ENCODE results near the gene B3GALT4. TPM values are rescaled to one million over a fixed set of nuclear protein-coding genes. Genes with fewer than 3 reads are reported as not detected.

The B3GALT4 gene
- total and polyA plus RNA-seq, 2 of the 13 experiments (the other 11 are each of a cell fraction or from before 2014, with no cell fraction given): 0.04 to 0.27 TPM

DNA sequence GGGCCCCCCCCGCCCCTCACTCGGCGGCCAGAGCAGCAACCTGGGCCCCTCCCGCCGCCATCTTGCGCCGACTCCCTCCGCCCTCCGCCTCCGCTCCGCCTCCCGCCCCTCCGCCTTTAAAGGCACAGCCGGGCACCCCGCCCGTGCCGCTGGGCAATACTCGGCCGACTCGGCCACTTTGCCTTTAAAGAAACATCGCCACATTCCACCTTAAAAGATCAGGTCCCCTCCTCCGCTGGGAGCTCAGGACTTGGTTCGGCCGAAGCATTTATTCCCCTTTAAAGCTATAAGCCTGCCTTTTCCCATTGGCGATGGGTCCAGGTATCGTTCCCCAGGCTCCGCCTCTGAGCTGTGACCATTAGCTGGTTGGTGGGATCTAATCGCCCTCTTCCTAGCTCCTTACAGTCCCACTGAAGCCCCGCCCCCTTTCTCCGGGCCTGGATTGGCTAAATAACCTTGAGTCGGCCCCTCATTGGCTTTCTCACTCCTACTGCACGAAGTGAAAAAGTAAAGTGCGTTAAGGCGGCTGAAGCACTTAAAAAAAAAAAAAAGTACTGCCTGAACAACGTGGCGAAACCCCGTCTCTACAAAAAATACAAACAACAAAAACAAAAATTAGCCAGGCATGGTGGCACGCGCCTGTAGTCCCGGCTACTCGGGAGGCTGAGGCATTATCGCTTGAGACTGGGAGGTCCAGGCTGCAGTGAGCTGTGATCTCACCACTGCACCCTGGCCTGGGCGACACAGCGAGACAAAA, 40.9 kb downstream of the B3GALT4 start, which contains the start of gene ZBTB22 (continued):
- TF ChIP-seq THAP11 (CRISPR knock-in tag; IDR thresholded peaks at IDR 0.05) (peak; percentile 65), KDM5B (CRISPR knock-in tag; IDR thresholded peaks at IDR 0.05; ENCODE audit: borderline replicate concordance) (peak; percentile 76; the same call in 1 of the 2 replicates), HNRNPLL (IDR thresholded peaks at IDR 0.05; ENCODE audit: low read depth, low read length, poor library complexity, severe bottlenecking) (peak; percentile 64), MAZ (IDR thresholded peaks at IDR 0.05; ENCODE audit: borderline replicate concordance, low read depth, low read length) (peak; percentile 94), MAZ (CRISPR knock-in tag; IDR thresholded peaks at IDR 0.05; ENCODE audit: low read depth) (peak; percentile 65), CREM (IDR thresholded peaks at IDR 0.05) (peak; percentile 63), CREM (CRISPR knock-in tag; IDR thresholded peaks at IDR 0.05) (no peak), MTF1 (CRISPR knock-in tag; IDR thresholded peaks at IDR 0.05) (no peak), GATAD2A (CRISPR knock-in tag; IDR thresholded peaks at IDR 0.05) (peak; percentile 27; the same call in 1 of the 2 replicates), POLR2AphosphoS5 (IDR thresholded peaks at IDR 0.05; ENCODE audit: low read depth, low read length) (peak; percentile 63), THYN1 (CRISPR knock-in tag; IDR thresholded peaks at IDR 0.05; ENCODE audit: borderline replicate concordance, low read depth) (no peak), ZNF136 (CRISPR knock-in tag; IDR thresholded peaks at IDR 0.05; ENCODE audit: low read depth) (0 out of 2 replicates have a peak, but pooled peaks have one; percentile 52)
- TF ChIP-seq, protein P1, sequence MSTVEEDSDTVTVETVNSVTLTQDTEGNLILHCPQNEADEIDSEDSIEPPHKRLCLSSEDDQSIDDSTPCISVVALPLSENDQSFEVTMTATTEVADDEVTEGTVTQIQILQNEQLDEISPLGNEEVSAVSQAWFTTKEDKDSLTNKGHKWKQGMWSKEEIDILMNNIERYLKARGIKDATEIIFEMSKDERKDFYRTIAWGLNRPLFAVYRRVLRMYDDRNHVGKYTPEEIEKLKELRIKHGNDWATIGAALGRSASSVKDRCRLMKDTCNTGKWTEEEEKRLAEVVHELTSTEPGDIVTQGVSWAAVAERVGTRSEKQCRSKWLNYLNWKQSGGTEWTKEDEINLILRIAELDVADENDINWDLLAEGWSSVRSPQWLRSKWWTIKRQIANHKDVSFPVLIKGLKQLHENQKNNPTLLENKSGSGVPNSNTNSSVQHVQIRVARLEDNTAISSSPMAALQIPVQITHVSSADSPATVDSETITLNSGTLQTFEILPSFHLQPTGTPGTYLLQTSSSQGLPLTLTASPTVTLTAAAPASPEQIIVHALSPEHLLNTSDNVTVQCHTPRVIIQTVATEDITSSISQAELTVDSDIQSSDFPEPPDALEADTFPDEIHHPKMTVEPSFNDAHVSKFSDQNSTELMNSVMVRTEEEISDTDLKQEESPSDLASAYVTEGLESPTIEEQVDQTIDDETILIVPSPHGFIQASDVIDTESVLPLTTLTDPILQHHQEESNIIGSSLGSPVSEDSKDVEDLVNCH (CRISPR knock-in tag; IDR thresholded peaks at IDR 0.05): no peak
- TF ChIP-seq, protein P2, sequence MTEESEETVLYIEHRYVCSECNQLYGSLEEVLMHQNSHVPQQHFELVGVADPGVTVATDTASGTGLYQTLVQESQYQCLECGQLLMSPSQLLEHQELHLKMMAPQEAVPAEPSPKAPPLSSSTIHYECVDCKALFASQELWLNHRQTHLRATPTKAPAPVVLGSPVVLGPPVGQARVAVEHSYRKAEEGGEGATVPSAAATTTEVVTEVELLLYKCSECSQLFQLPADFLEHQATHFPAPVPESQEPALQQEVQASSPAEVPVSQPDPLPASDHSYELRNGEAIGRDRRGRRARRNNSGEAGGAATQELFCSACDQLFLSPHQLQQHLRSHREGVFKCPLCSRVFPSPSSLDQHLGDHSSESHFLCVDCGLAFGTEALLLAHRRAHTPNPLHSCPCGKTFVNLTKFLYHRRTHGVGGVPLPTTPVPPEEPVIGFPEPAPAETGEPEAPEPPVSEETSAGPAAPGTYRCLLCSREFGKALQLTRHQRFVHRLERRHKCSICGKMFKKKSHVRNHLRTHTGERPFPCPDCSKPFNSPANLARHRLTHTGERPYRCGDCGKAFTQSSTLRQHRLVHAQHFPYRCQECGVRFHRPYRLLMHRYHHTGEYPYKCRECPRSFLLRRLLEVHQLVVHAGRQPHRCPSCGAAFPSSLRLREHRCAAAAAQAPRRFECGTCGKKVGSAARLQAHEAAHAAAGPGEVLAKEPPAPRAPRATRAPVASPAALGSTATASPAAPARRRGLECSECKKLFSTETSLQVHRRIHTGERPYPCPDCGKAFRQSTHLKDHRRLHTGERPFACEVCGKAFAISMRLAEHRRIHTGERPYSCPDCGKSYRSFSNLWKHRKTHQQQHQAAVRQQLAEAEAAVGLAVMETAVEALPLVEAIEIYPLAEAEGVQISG (CRISPR knock-in tag; IDR thresholded peaks at IDR 0.05): 0 out of 2 replicates have a peak, but pooled peaks have one; percentile 41
- TF ChIP-seq, protein P3, sequence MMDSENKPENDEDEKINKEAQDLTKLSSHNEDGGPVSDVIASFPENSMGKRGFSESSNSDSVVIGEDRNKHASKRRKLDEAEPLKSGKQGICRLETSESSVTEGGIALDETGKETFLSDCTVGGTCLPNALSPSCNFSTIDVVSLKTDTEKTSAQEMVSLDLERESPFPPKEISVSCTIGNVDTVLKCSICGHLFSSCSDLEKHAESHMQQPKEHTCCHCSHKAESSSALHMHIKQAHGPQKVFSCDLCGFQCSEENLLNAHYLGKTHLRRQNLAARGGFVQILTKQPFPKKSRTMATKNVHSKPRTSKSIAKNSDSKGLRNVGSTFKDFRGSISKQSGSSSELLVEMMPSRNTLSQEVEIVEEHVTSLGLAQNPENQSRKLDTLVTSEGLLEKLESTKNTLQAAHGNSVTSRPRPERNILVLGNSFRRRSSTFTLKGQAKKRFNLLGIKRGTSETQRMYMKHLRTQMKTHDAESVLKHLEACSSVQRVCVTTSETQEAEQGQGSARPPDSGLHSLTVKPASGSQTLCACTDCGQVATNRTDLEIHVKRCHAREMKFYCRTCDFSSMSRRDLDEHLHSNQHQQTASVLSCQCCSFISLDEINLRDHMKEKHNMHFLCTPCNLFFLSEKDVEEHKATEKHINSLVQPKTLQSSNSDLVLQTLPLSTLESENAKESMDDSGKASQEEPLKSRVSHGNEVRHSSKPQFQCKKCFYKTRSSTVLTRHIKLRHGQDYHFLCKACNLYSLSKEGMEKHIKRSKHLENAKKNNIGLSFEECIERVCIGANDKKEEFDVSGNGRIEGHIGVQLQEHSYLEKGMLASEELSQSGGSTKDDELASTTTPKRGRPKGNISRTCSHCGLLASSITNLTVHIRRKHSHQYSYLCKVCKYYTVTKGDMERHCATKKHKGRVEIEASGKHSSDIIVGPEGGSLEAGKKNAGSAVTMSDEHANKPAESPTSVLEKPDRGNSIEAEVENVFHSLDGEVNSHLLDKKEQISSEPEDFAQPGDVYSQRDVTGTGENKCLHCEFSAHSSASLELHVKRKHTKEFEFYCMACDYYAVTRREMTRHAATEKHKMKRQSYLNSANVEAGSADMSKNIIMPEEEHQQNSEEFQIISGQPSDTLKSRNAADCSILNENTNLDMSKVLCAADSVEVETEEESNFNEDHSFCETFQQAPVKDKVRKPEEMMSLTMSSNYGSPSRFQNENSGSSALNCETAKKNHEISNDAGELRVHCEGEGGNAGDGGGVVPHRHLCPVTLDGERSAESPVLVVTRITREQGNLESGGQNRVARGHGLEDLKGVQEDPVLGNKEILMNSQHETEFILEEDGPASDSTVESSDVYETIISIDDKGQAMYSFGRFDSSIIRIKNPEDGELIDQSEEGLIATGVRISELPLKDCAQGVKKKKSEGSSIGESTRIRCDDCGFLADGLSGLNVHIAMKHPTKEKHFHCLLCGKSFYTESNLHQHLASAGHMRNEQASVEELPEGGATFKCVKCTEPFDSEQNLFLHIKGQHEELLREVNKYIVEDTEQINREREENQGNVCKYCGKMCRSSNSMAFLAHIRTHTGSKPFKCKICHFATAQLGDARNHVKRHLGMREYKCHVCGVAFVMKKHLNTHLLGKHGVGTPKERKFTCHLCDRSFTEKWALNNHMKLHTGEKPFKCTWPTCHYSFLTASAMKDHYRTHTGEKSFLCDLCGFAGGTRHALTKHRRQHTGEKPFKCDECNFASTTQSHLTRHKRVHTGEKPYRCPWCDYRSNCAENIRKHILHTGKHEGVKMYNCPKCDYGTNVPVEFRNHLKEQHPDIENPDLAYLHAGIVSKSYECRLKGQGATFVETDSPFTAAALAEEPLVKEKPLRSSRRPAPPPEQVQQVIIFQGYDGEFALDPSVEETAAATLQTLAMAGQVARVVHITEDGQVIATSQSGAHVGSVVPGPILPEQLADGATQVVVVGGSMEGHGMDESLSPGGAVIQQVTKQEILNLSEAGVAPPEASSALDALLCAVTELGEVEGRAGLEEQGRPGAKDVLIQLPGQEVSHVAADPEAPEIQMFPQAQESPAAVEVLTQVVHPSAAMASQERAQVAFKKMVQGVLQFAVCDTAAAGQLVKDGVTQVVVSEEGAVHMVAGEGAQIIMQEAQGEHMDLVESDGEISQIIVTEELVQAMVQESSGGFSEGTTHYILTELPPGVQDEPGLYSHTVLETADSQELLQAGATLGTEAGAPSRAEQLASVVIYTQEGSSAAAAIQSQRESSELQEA (CRISPR knock-in tag; IDR thresholded peaks at IDR 0.05; ENCODE audit: not compliant biosample characterization): peak; percentile 70
